ENCODE results near the gene WDFY1.

- TF ChIP-seq, protein P1, sequence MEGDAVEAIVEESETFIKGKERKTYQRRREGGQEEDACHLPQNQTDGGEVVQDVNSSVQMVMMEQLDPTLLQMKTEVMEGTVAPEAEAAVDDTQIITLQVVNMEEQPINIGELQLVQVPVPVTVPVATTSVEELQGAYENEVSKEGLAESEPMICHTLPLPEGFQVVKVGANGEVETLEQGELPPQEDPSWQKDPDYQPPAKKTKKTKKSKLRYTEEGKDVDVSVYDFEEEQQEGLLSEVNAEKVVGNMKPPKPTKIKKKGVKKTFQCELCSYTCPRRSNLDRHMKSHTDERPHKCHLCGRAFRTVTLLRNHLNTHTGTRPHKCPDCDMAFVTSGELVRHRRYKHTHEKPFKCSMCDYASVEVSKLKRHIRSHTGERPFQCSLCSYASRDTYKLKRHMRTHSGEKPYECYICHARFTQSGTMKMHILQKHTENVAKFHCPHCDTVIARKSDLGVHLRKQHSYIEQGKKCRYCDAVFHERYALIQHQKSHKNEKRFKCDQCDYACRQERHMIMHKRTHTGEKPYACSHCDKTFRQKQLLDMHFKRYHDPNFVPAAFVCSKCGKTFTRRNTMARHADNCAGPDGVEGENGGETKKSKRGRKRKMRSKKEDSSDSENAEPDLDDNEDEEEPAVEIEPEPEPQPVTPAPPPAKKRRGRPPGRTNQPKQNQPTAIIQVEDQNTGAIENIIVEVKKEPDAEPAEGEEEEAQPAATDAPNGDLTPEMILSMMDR (IDR thresholded peaks at IDR 0.05; ENCODE audit: low read depth, low read length, poor library complexity, severe bottlenecking): no peak
- TF ChIP-seq EZH2phosphoT487 (IDR thresholded peaks at IDR 0.05; ENCODE audit: borderline replicate concordance, low read length): no peak
These were observed 45.1 kb downstream of the WDFY1 start for GRCh38 chr2:223900066-223900465.
